Measurements from ENCODE around the gene AASS. TPM values are rescaled to one million over a fixed set of nuclear protein-coding genes. Genes with fewer than 3 reads are reported as not detected.

AASS gene
- polyA plus RNA-seq, 1 donor, result 29.6 TPM

GRCh38 chr7:122055073-122055472, 89.0 kb downstream of the AASS start:
- Histone ChIP-seq H3K27ac (ENCODE audit: low read length) (no peak overlapping the region), H3K27me3 (ENCODE audit: control insufficient read depth, insufficient read depth, low read length) (no peaks in the 10 kb centered on the region), H3K36me3 (ENCODE audit: control insufficient read depth, insufficient read depth, low read length) (no peaks in the 10 kb centered on the region), H3K9me3 (ENCODE audit: control insufficient read depth, low read depth, low read length) (no peaks in the 10 kb centered on the region), H3K4me3 (ENCODE audit: low read length) (no peak overlapping the region), H3K4me1 (ENCODE audit: control insufficient read depth, insufficient read depth, low read length) (no peaks in the 10 kb centered on the region)
- 40% methylated on average over 1 of the region's 1 CpG for WGBS (ENCODE audit: insufficient coverage, low lambda C conversion rate)
- no peak for DNase-seq

- H3K4me3 ChIP-seq (ENCODE audit: low read length), result no peak overlapping the region
- no peaks in the 10 kb centered on the region for H3K27me3 ChIP-seq (ENCODE audit: control insufficient read depth, insufficient read depth, low read length)
- no peaks in the 10 kb centered on the region for H3K4me1 ChIP-seq (ENCODE audit: control insufficient read depth, insufficient read depth, low read length)
- WGBS (ENCODE audit: insufficient coverage, low lambda C conversion rate), result 0% methylated on average over 1 of the region's 1 CpG
- H3K9me3 ChIP-seq (ENCODE audit: control insufficient read depth, low read depth, low read length), result no peaks in the 10 kb centered on the region
- H3K27ac ChIP-seq (ENCODE audit: low read length), result no peak overlapping the region
- no peaks in the 10 kb centered on the region for H3K36me3 ChIP-seq (ENCODE audit: control insufficient read depth, insufficient read depth, low read length)
- no peak for DNase-seq
Observed at GRCh38 chr7:122054393-122054792, 89.7 kb downstream of the AASS start.

GRCh38 chr7:122046402-122046801, 97.6 kb downstream of the AASS start:
- Histone ChIP-seq H3K4me3 (ENCODE audit: low read length) (no peak overlapping the region), H3K36me3 (ENCODE audit: control insufficient read depth, insufficient read depth, low read length) (no peaks in the 10 kb centered on the region), H3K4me1 (ENCODE audit: control insufficient read depth, insufficient read depth, low read length) (no peaks in the 10 kb centered on the region), H3K27ac (ENCODE audit: low read length) (no peak overlapping the region), H3K9me3 (ENCODE audit: control insufficient read depth, low read depth, low read length) (no peaks in the 10 kb centered on the region), H3K27me3 (ENCODE audit: control insufficient read depth, insufficient read depth, low read length) (no peaks in the 10 kb centered on the region)
- no peak for DNase-seq
- WGBS (ENCODE audit: insufficient coverage, low lambda C conversion rate), result 93% methylated on average over 2 of the region's 3 CpGs

- no peaks in the 10 kb centered on the region for H3K9me3 ChIP-seq (ENCODE audit: control insufficient read depth, low read depth, low read length)
- no peaks in the 10 kb centered on the region for H3K36me3 ChIP-seq (ENCODE audit: control insufficient read depth, insufficient read depth, low read length)
- no peak for DNase-seq
- no peaks in the 10 kb centered on the region for H3K4me1 ChIP-seq (ENCODE audit: control insufficient read depth, insufficient read depth, low read length)
- H3K27me3 ChIP-seq (ENCODE audit: control insufficient read depth, insufficient read depth, low read length), result no peaks in the 10 kb centered on the region
- no peak overlapping the region for H3K27ac ChIP-seq (ENCODE audit: low read length)
- WGBS (ENCODE audit: insufficient coverage, low lambda C conversion rate), result 54% methylated on average over 2 of the region's 3 CpGs
- H3K4me3 ChIP-seq (ENCODE audit: low read length), result no peak overlapping the region
Observed at GRCh38 chr7:122040147-122040546, 103.9 kb downstream of the AASS start.

- Histone ChIP-seq H3K9me3 (ENCODE audit: control insufficient read depth, low read depth, low read length) (no peaks in the 10 kb centered on the region), H3K4me1 (ENCODE audit: control insufficient read depth, insufficient read depth, low read length) (no peaks in the 10 kb centered on the region), H3K27ac (ENCODE audit: low read length) (no peak overlapping the region), H3K27me3 (ENCODE audit: control insufficient read depth, insufficient read depth, low read length) (no peaks in the 10 kb centered on the region), H3K4me3 (ENCODE audit: low read length) (no peak overlapping the region), H3K36me3 (ENCODE audit: control insufficient read depth, insufficient read depth, low read length) (no peaks in the 10 kb centered on the region)
- DNase-seq, result no peak
- WGBS (ENCODE audit: insufficient coverage, low lambda C conversion rate), result 100% methylated on average over 1 of the region's 3 CpGs
Observed at GRCh38 chr7:122038904-122039303, 105.1 kb downstream of the AASS start.

GRCh38 chr7:122038134-122038533, 105.9 kb downstream of the AASS start:
- H3K36me3 ChIP-seq (ENCODE audit: control insufficient read depth, insufficient read depth, low read length), result no peaks in the 10 kb centered on the region

GRCh38 chr7:122035876-122036275, 108.2 kb downstream of the AASS start:
- WGBS (ENCODE audit: insufficient coverage, low lambda C conversion rate), result 100% methylated on average over 1 of the region's 1 CpG
- no peak overlapping the region for H3K27ac ChIP-seq (ENCODE audit: low read length)
- no peak for DNase-seq
- H3K4me1 ChIP-seq (ENCODE audit: control insufficient read depth, insufficient read depth, low read length), result no peaks in the 10 kb centered on the region
- H3K36me3 ChIP-seq (ENCODE audit: control insufficient read depth, insufficient read depth, low read length), result no peaks in the 10 kb centered on the region
- no peaks in the 10 kb centered on the region for H3K27me3 ChIP-seq (ENCODE audit: control insufficient read depth, insufficient read depth, low read length)
- H3K9me3 ChIP-seq (ENCODE audit: control insufficient read depth, low read depth, low read length), result no peaks in the 10 kb centered on the region
- no peak overlapping the region for H3K4me3 ChIP-seq (ENCODE audit: low read length)

More at GRCh38 chr7:122038134-122038533, 105.9 kb downstream of the AASS start:
- Histone ChIP-seq H3K9me3 (ENCODE audit: control insufficient read depth, low read depth, low read length) (no peaks in the 10 kb centered on the region), H3K27ac (ENCODE audit: low read length) (no peak overlapping the region), H3K4me3 (ENCODE audit: low read length) (no peak overlapping the region), H3K4me1 (ENCODE audit: control insufficient read depth, insufficient read depth, low read length) (no peaks in the 10 kb centered on the region), H3K27me3 (ENCODE audit: control insufficient read depth, insufficient read depth, low read length) (no peaks in the 10 kb centered on the region)
- no peak for DNase-seq
- WGBS (ENCODE audit: insufficient coverage, low lambda C conversion rate), result 100% methylated on average over 1 of the region's 3 CpGs

GRCh38 chr7:122033641-122034040, 110.4 kb downstream of the AASS start:
- Histone ChIP-seq H3K9me3 (ENCODE audit: control insufficient read depth, low read depth, low read length) (no peaks in the 10 kb centered on the region), H3K4me1 (ENCODE audit: control insufficient read depth, insufficient read depth, low read length) (no peaks in the 10 kb centered on the region), H3K4me3 (ENCODE audit: low read length) (no peak overlapping the region), H3K27ac (ENCODE audit: low read length) (no peak overlapping the region), H3K27me3 (ENCODE audit: control insufficient read depth, insufficient read depth, low read length) (no peaks in the 10 kb centered on the region), H3K36me3 (ENCODE audit: control insufficient read depth, insufficient read depth, low read length) (no peaks in the 10 kb centered on the region)
- 100% methylated on average over 1 of the region's 1 CpG for WGBS (ENCODE audit: insufficient coverage, low lambda C conversion rate)
- DNase-seq, result no peak

- H3K27ac ChIP-seq (ENCODE audit: low read length), result no peak overlapping the region
- no peaks in the 10 kb centered on the region for H3K4me1 ChIP-seq (ENCODE audit: control insufficient read depth, insufficient read depth, low read length)
- no peak overlapping the region for H3K4me3 ChIP-seq (ENCODE audit: low read length)
- WGBS (ENCODE audit: insufficient coverage, low lambda C conversion rate), result 88% methylated on average over 2 of the region's 2 CpGs
- DNase-seq, result no peak
- H3K36me3 ChIP-seq (ENCODE audit: control insufficient read depth, insufficient read depth, low read length), result no peaks in the 10 kb centered on the region
- no peaks in the 10 kb centered on the region for H3K9me3 ChIP-seq (ENCODE audit: control insufficient read depth, low read depth, low read length)
- no peaks in the 10 kb centered on the region for H3K27me3 ChIP-seq (ENCODE audit: control insufficient read depth, insufficient read depth, low read length)
Observed at GRCh38 chr7:122027058-122027457, 117.0 kb downstream of the AASS start.

Other genes with a start within 250 kb of the AASS start
- gene FEZF1, start 160.5 kb upstream of the AASS start, polyA plus RNA-seq, result not detected

All from large intestine (tissue), 3 donors.